ENCODE measurements around the gene MAPKAPK2. TPM values are rescaled to one million over a fixed set of nuclear protein-coding genes. Genes with fewer than 3 reads are reported as not detected.

MAPKAPK2 gene
- total RNA-seq, 1 donor from 2014 or later: 24.7 TPM

DNA sequence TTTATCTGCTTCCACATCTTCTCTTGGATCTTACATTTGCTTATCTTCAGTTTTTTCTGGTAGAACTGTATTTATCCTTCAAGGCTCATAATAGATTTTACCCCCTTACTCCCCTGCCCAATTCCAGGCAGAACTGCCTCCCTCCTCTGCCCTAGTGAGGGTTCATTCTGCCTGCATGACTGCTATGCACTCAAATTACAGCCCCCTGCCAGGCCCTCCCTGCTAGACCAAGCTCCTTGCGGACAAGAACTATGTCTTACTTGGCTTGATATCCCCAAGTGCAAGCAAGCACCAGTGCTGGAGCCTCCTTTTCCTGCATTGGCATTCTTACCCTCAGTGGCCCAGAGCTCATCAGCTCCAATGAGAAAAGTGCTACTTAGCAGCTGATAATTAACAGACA lies 18.1 kb downstream of the MAPKAPK2 start:
- H3K4me2 ChIP-seq: peak overlapping the region; percentile 49
- H3K27ac Mint-ChIP-seq: peak overlapping the region; percentile 2

DNA sequence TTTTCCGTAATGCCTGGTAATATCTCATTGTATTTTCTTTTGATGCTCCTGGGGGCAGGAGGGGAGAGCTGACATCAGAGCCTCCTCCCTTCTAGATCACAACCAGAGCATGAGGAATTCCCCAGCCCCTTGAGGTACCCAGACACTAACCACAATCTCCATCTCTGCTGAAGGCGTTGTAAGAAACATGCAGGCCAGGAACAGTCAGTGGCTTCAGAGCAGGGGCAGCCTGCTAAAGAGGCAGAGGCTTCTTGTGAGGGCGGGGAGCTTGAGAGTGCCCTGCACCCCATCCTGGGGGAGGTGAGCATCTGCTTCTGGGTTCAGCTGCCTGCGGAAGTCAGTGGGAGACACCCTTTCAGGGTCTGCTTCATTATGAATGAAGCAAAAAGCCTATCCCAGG lies 19.0 kb downstream of the MAPKAPK2 start:
- Histone ChIP-seq H3K4me2 (no peak overlapping the region), H3K79me2 (ENCODE audit: low read depth) (peaks cover 67% of the 10 kb centered on the region), H4K20me1 (ENCODE audit: low read depth) (peaks cover 100% of the 10 kb centered on the region), H3K27me3 (no peaks in the 10 kb centered on the region), H3K4me3 (no peak overlapping the region), H3K4me1 (peaks cover 65% of the 10 kb centered on the region), H3K9ac (no peak overlapping the region), H2AFZ (replicated peaks) (no peak overlapping the region), H3K27ac (peak overlapping the region; percentile 54), H3F3A (ENCODE audit: low read depth) (peaks cover 42% of the 10 kb centered on the region), H3K9me3 (ENCODE audit: low read depth) (no peaks in the 10 kb centered on the region), H3K36me3 (no peaks in the 10 kb centered on the region)
- Mint-ChIP-seq H3K27me3 (ENCODE audit: insufficient read depth, low read depth) (peaks cover 2% of the 10 kb centered on the region), H3K27ac (no peak overlapping the region), H3K4me1 (peaks cover 77% of the 10 kb centered on the region), H3K4me3 (no peak overlapping the region), H3K9me3 (no peaks in the 10 kb centered on the region), H3K36me3 (no peaks in the 10 kb centered on the region)
- no peak for DNase-seq (ENCODE audit: low spot score)
- TF ChIP-seq, protein P1, sequence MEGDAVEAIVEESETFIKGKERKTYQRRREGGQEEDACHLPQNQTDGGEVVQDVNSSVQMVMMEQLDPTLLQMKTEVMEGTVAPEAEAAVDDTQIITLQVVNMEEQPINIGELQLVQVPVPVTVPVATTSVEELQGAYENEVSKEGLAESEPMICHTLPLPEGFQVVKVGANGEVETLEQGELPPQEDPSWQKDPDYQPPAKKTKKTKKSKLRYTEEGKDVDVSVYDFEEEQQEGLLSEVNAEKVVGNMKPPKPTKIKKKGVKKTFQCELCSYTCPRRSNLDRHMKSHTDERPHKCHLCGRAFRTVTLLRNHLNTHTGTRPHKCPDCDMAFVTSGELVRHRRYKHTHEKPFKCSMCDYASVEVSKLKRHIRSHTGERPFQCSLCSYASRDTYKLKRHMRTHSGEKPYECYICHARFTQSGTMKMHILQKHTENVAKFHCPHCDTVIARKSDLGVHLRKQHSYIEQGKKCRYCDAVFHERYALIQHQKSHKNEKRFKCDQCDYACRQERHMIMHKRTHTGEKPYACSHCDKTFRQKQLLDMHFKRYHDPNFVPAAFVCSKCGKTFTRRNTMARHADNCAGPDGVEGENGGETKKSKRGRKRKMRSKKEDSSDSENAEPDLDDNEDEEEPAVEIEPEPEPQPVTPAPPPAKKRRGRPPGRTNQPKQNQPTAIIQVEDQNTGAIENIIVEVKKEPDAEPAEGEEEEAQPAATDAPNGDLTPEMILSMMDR (IDR thresholded peaks at IDR 0.05): no peak
- TF ChIP-seq EZH2 (IDR thresholded peaks at IDR 0.05): no peak
- TF ChIP-seq EZH2phosphoT487 (IDR thresholded peaks at IDR 0.05): no peak

More for the DNA sequence above, 18.1 kb downstream of the MAPKAPK2 start:
- Histone ChIP-seq H3K79me2 (ENCODE audit: low read depth) (peaks cover 67% of the 10 kb centered on the region), H3K9me3 (ENCODE audit: low read depth) (no peaks in the 10 kb centered on the region), H3K27ac (no peak overlapping the region), H3K4me3 (no peak overlapping the region), H3K4me1 (peaks cover 56% of the 10 kb centered on the region), H3K27me3 (no peaks in the 10 kb centered on the region), H3F3A (ENCODE audit: low read depth) (peaks cover 42% of the 10 kb centered on the region), H2AFZ (replicated peaks) (no peak overlapping the region), H3K9ac (no peak overlapping the region), H4K20me1 (ENCODE audit: low read depth) (peaks cover 100% of the 10 kb centered on the region), H3K36me3 (no peaks in the 10 kb centered on the region)
- H3K36me3 Mint-ChIP-seq: peaks cover 5% of the 10 kb centered on the region
- TF ChIP-seq EZH2 (IDR thresholded peaks at IDR 0.05): no peak
- TF ChIP-seq, protein P1 (IDR thresholded peaks at IDR 0.05): no peak
- no peak for TF ChIP-seq EZH2phosphoT487 (IDR thresholded peaks at IDR 0.05)
- peak; percentile 57 for DNase-seq (ENCODE audit: low spot score)
- H3K27me3 Mint-ChIP-seq (ENCODE audit: insufficient read depth, low read depth): peaks cover 2% of the 10 kb centered on the region
- peaks cover 75% of the 10 kb centered on the region for H3K4me1 Mint-ChIP-seq
- H3K9me3 Mint-ChIP-seq: no peaks in the 10 kb centered on the region
- no peak overlapping the region for H3K4me3 Mint-ChIP-seq

DNA sequence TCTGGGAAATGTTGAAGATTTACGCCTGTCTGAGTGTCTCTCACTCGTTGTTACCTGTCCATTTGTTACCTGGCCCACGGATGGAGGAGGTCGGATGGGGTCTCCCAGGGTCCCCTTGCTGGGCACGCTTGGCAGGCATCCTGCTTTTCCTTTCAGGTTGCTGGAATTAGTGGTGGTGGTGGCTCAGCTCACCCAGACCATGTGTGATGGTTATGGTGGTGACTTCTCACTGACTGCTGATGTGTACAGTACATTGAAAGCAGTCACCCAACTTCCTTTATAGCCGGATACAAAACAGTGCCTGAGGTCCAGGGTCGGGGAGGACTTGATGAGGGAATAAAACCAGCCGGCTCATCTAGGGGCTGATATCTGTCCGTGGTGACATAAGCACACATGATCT lies 19.5 kb downstream of the MAPKAPK2 start:
- Histone ChIP-seq H3K4me1 (peaks cover 71% of the 10 kb centered on the region), H3K27ac (no peak overlapping the region), H3K36me3 (no peaks in the 10 kb centered on the region), H3K27me3 (no peaks in the 10 kb centered on the region), H3K4me3 (no peak overlapping the region), H3K4me2 (peak overlapping the region; percentile 24), H3K9ac (no peak overlapping the region), H4K20me1 (ENCODE audit: low read depth) (peaks cover 100% of the 10 kb centered on the region), H2AFZ (replicated peaks) (no peak overlapping the region), H3F3A (ENCODE audit: low read depth) (peaks cover 42% of the 10 kb centered on the region), H3K79me2 (ENCODE audit: low read depth) (peaks cover 67% of the 10 kb centered on the region), H3K9me3 (ENCODE audit: low read depth) (no peaks in the 10 kb centered on the region)
- DNase-seq (ENCODE audit: low spot score): no peak
- TF ChIP-seq EZH2 (IDR thresholded peaks at IDR 0.05) (no peak), EZH2phosphoT487 (IDR thresholded peaks at IDR 0.05) (no peak)
- TF ChIP-seq, protein P1 (IDR thresholded peaks at IDR 0.05): no peak
- Mint-ChIP-seq H3K9me3 (no peaks in the 10 kb centered on the region), H3K36me3 (no peaks in the 10 kb centered on the region), H3K4me3 (no peak overlapping the region), H3K27ac (peak overlapping the region; percentile 40), H3K4me1 (peaks cover 75% of the 10 kb centered on the region), H3K27me3 (ENCODE audit: insufficient read depth, low read depth) (peaks cover 2% of the 10 kb centered on the region)
